Heart right ventricle (tissue), 16 donors: ENCODE results near the gene MDM1. TPM values are rescaled to one million over a fixed set of nuclear protein-coding genes. Genes with fewer than 3 reads are reported as not detected.

Experiments used
- ATAC-seq, 8 donors: fragments of 200-7000 bp; cut with Tn5 transposase; one replicate each; pipeline ENCODE4 v1.9.1; 2020; ENCODE audit warnings: mild to moderate bottlenecking in 8 of 8, moderate library complexity in 8 of 8, moderate number of reproducible peaks in 1 of 8
- DNase-seq, 2 donors: peaks; one replicate each; pipeline ENCODE4 v3.0.0-alpha.2; 2020
- H3K27ac ChIP-seq, 10 donors: fragments of 200-600 bp; sonication (generic) in 2 of 10; one replicate each; pipeline versions ENCODE4 v1.5.0 to v1.8.0; 2020 to 2022; ENCODE audit warnings: mild to moderate bottlenecking in 3 of 10
- H3K27me3 ChIP-seq, 7 donors: fragments of 200-600 bp; one replicate each; pipeline ENCODE4 v1.8.0; 2021 to 2022; ENCODE audit warnings: mild to moderate bottlenecking in 2 of 7
- H3K36me3 ChIP-seq, 9 donors: fragments of 200-600 bp; sonication (generic) in 1 of 9; one replicate each; pipeline versions ENCODE4 v1.5.0 to v1.8.0; 2020 to 2022; ENCODE audit warnings: mild to moderate bottlenecking in 2 of 9
- H3K4me1 ChIP-seq, 9 donors: fragments of 200-600 bp; sonication (generic) in 1 of 9; one replicate each; pipeline versions ENCODE4 v1.5.0 to v1.8.0; 2020 to 2022; ENCODE audit warnings: mild to moderate bottlenecking in 4 of 9
- H3K4me3 ChIP-seq, 10 donors: fragments of 200-600 bp; sonication (generic) in 2 of 10; one replicate each; pipeline versions ENCODE4 v1.5.0 to v1.8.0; 2020 to 2022; ENCODE audit warnings: mild to moderate bottlenecking in 7 of 10, moderate library complexity in 2 of 10
- H3K9me3 ChIP-seq, 11 donors: fragments of 200-600 bp in 10 of 11; sonication (generic) in 2 of 11; one replicate each; pipeline versions ENCODE4 v1.5.0 to v1.8.0; 2013 to 2022; ENCODE audit warnings: mild to moderate bottlenecking in 2 of 11, control low read depth in 1 of 11, moderate library complexity in 1 of 11
- WGBS, 2 donors: extraction: QIAGEN DNeasy Blood & Tissue Kit; methylation state at CpG; one replicate each; pipeline ENCODE4 v1.1.7; 2013; ENCODE audit warnings: inconsistent platforms in 1 of 2; 5-methylcytosine and 5-hydroxymethylcytosine counted together
- intact Hi-C, 10 donors: fragments of 100-400 bp; cut with DNase I; formaldehyde crosslinking; loops; one replicate each; pipeline versions ENCODE4 v1.11.1 to v1.14.2; 2022
- polyA plus RNA-seq, 2 donors: library from polyadenylated mRNA; stranded (reverse); fragments of 200-250 nt; gene quantifications; one replicate each; pipeline ENCODE4 v1.2.3, GENCODE V29; 2013
- total RNA-seq, 10 donors: library from RNA; stranded (reverse); fragmentation: NEBNext Ultra II Directional in 3 of 10; extraction: Animal tissue kit (Norgen Biotek cat#: 25700) in 3 of 10; gene quantifications; one replicate each; pipeline versions ENCODE4 v1.2.1 to v1.2.4, GENCODE V29; 2021 to 2023
- TF ChIP-seq, protein P1 (sequence below), 9 donors: fragments of 200-600 bp; sonication (generic) in 2 of 9; IDR thresholded peaks; one replicate each; pipeline versions ENCODE4 v1.5.0 to v1.8.0; 2021 to 2022; ENCODE audit warnings: antibody characterized with exemption in 9 of 9, mild to moderate bottlenecking in 5 of 9, moderate library complexity in 1 of 9
- donor health status: Arrhythmogenic right ventricular cardiomyopathy.
- donor health status: ischemic (EF 13 %, LVEDD 7.1; RV severe dilation, severe dysfunction).
- donor health status: healthy with polysubstance abuse.
- donor health status: DM: no; HTN: yes; CAD: no.
- donor health status: DM: no; HTN: no; CAD: no.
- donor health status: ischemic (EF 25% LVEDD 6.9; RV normal size, moderate dysfunction).
- donor health status: ischemic (EF 25% LVEDD 5.7; RV mildly dilated, moderate dysfunction).
- donor health status: healthy.
- donor health status: DM: yes; HTN: yes; CAD: no.
- donor health status: Ischemic cardiomyopathy.
- donor health status: ischemic (EF 35%, LVEDD 5.7; RV mildly dilated, moderate dysfunction).
- donor health status: nonischemic (EF 11% LVEDD 7.7; RV severe dilation, severe dysfunction).
- donor health status: DM: yes; HTN: yes; CAD: no.
- donor health status: PGD.
- donor health status: ischemic (EF 29% LVEDD 5.4; RV normal size, mild dysfunction).
- donor health status: nonischemic (EF 23%, LVEDD 6.1; RV moderate dilation, normal function).

MDM1 gene
- total and polyA plus RNA-seq, 12 donors: 3.3 to 11.8 (median 6.2) TPM

DNA sequence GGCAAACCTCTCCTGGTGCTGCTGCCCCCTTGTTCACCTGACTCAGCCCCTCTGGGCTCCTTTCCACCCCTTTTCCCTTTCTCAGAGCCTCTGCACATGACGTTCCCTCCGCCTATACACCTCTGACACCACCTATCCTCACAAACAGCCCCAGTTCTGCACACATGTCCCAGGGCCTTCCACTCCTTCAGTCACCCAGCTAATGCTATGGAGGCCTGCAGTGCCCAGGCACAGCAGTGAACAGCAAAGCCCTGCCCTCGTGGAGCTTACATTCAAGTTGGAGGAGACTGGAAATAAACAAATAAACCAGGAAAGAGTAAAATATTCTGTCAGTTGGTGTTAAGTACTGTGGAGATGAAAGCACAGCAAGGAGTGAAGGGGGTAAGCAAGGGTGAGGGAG is 38.5 kb upstream of the MDM1 start:
- Histone ChIP-seq H3K36me3 (no peaks in the 10 kb centered on the region), H3K27me3 (no peaks in the 10 kb centered on the region), H3K27ac (no peak overlapping the region), H3K4me1 (peaks cover 0 to 64% (median 16%) of the 10 kb centered on the region in 9 donors), H3K4me3 (no peak overlapping the region), H3K9me3 (no peaks in the 10 kb centered on the region)
- intact Hi-C loops: no loop called here
- TF ChIP-seq, protein P1, sequence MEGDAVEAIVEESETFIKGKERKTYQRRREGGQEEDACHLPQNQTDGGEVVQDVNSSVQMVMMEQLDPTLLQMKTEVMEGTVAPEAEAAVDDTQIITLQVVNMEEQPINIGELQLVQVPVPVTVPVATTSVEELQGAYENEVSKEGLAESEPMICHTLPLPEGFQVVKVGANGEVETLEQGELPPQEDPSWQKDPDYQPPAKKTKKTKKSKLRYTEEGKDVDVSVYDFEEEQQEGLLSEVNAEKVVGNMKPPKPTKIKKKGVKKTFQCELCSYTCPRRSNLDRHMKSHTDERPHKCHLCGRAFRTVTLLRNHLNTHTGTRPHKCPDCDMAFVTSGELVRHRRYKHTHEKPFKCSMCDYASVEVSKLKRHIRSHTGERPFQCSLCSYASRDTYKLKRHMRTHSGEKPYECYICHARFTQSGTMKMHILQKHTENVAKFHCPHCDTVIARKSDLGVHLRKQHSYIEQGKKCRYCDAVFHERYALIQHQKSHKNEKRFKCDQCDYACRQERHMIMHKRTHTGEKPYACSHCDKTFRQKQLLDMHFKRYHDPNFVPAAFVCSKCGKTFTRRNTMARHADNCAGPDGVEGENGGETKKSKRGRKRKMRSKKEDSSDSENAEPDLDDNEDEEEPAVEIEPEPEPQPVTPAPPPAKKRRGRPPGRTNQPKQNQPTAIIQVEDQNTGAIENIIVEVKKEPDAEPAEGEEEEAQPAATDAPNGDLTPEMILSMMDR (IDR thresholded peaks at IDR 0.05): no peak
- WGBS, 2 donors: 88 to 89% methylated on average over 3 of the region's 3 CpGs
- ATAC-seq: no peak
- no peak for DNase-seq

DNA sequence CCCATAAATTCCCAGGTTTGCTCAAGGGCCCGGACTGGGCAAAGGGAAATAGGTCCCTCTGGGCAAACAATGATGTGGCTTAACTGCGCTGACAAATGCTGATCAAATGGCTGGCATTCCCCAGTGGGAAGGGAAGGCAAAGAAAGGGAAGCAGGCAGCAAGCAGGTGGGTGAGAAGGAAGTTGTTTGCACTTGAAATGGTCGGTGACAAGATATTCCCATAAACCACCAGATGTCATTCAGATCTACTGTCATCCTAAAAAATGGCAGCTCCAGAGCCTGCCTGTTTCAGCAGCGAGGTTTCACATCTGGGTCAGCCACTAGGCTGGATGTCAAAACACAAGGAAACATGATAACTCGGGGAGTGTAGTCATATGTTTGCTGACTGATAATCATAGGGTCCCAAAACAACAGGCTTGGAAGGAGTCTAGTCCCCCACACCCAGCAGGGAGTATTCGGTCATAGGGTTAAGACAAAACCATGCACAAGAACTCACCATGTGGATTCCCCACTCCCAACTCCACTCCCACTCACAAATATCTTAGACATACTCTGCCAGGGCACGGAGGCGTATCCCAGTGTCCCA is 37.9 kb upstream of the MDM1 start:
- no peaks in the 10 kb centered on the region for H3K27me3 ChIP-seq
- no peaks in the 10 kb centered on the region for H3K9me3 ChIP-seq
- peaks cover 0 to 70% (median 22%) of the 10 kb centered on the region in 9 donors for H3K4me1 ChIP-seq
- intact Hi-C loops: no loop called here
- no peak for DNase-seq
- H3K4me3 ChIP-seq: no peak overlapping the region
- H3K27ac ChIP-seq: no peak overlapping the region
- WGBS, 2 donors: 78 to 83% methylated on average over 8 of the region's 8 CpGs
- ATAC-seq: peak in 1 of 8 donors; percentile 26
- H3K36me3 ChIP-seq: no peaks in the 10 kb centered on the region
- TF ChIP-seq, protein P1 (IDR thresholded peaks at IDR 0.05): no peak

DNA sequence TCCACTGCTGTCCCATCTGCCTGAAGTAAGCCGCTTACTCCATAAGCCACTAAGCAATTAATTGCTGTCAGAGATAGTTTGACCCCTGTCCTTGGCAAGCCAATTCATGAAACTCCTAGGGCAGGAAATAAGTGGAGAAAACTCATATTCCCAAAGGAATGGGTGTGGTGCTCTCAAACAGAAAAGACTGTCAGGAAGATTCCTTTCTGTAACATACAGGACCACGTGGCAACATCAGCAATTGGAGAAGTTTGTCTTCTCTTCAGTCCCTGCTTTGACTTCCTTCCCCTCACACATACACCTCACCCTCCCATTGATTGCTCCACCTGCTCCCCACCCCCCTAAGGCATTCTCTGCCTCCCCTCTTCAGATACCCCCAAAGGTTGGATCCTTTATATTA is 36.2 kb upstream of the MDM1 start:
- intact Hi-C loops: loop anchor here in 6 of 10 donors (5.0 to 10.0 kb wide), 6 partner anchors 34 to 316 kb away; partner anchors contain the start of genes RAP1B (in 2 of the 6) and NUP107 (in 1 of the 6)
- DNase-seq (no peak), ATAC-seq (no peak)
- Histone ChIP-seq H3K36me3 (no peaks in the 10 kb centered on the region), H3K27me3 (no peaks in the 10 kb centered on the region), H3K9me3 (no peaks in the 10 kb centered on the region), H3K4me1 (peaks cover 0 to 74% (median 37%) of the 10 kb centered on the region in 9 donors), H3K27ac (peak overlapping the region in 3 of 10 donors; percentile 15 to 38 (median 28)), H3K4me3 (no peak overlapping the region)
- TF ChIP-seq, protein P1 (IDR thresholded peaks at IDR 0.05): no peak
- WGBS, 2 donors: 45 to 46% methylated on average over 2 of the region's 2 CpGs

GRCh38 chr12:68367903-68368302 is 35.7 kb upstream of the MDM1 start:
- 81 to 85% methylated on average over 2 of the region's 2 CpGs for WGBS, 2 donors
- H3K36me3 ChIP-seq: no peaks in the 10 kb centered on the region
- no peak for ATAC-seq

More at GRCh38 chr12:68367903-68368302, 35.7 kb upstream of the MDM1 start:
- H3K9me3 ChIP-seq: no peaks in the 10 kb centered on the region
- peak overlapping the region in 2 of 10 donors; percentile 15 to 38 for H3K27ac ChIP-seq
- intact Hi-C loops: loop anchor here in 6 of 10 donors (5.0 to 10.0 kb wide), 6 partner anchors 34 to 317 kb away; partner anchors contain the start of genes RAP1B (in 2 of the 6) and NUP107 (in 1 of the 6)
- no peaks in the 10 kb centered on the region for H3K27me3 ChIP-seq
- H3K4me3 ChIP-seq: no peak overlapping the region
- TF ChIP-seq, protein P1 (IDR thresholded peaks at IDR 0.05): no peak
- no peak for DNase-seq
- peaks cover 0 to 72% (median 37%) of the 10 kb centered on the region in 9 donors for H3K4me1 ChIP-seq
